Peyer's patch (tissue), 4 donors: ENCODE data around the gene CDK13.
"Not testable (repeated sequence)": the region's sequence is repeated elsewhere in the genome, so short reads cannot be mapped to it uniquely, and the experiment has no call there.

Experiments used
- POLR2A ChIP-seq, 2 donors: fragments of 450-650 bp; IDR thresholded peaks; one replicate each; pipeline ENCODE4 v1.5.1; 2017; ENCODE audit warnings: antibody characterized with exemption in 2 of 2, mild to moderate bottlenecking in 2 of 2, moderate library complexity in 2 of 2
- TF ChIP-seq, protein P1 (sequence below), 6 experiments: fragments of 450-650 bp in 4 of 6; fragments of 200-600 bp in 2 of 6; sonication (generic) in 1 of 6; IDR thresholded peaks; one replicate each; pipeline ENCODE4 v1.5.1; 2017 to 2019; ENCODE audit warnings: antibody characterized with exemption in 6 of 6, mild to moderate bottlenecking in 3 of 6, moderate library complexity in 1 of 6

DNA sequence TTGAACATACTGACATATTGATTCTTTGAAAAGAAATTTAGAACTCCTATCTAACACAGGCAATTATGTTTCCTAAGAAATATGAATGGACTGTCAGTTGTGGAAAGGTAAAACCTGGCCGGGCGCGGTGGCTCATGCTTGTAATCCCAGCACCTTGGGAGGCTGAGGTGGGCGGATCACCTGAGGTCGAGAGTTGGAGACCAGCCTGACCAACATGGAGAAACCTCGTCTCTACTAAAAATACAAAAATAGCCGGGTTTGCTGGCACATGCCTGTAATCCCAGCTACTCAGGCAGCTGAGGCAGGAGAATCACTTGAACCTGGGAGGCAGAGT is 198.2 kb downstream of the CDK13 start:
- TF ChIP-seq, protein P1, sequence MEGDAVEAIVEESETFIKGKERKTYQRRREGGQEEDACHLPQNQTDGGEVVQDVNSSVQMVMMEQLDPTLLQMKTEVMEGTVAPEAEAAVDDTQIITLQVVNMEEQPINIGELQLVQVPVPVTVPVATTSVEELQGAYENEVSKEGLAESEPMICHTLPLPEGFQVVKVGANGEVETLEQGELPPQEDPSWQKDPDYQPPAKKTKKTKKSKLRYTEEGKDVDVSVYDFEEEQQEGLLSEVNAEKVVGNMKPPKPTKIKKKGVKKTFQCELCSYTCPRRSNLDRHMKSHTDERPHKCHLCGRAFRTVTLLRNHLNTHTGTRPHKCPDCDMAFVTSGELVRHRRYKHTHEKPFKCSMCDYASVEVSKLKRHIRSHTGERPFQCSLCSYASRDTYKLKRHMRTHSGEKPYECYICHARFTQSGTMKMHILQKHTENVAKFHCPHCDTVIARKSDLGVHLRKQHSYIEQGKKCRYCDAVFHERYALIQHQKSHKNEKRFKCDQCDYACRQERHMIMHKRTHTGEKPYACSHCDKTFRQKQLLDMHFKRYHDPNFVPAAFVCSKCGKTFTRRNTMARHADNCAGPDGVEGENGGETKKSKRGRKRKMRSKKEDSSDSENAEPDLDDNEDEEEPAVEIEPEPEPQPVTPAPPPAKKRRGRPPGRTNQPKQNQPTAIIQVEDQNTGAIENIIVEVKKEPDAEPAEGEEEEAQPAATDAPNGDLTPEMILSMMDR (IDR thresholded peaks at IDR 0.05): not testable (repeated sequence)
- not testable (repeated sequence) for TF ChIP-seq POLR2A (IDR thresholded peaks at IDR 0.05)
